ENCODE results near the gene DDX55. TPM values are rescaled to one million over a fixed set of nuclear protein-coding genes. Genes with fewer than 3 reads are reported as not detected.

DDX55 gene
- total and polyA plus RNA-seq, 2 donors (not counting 1 experiment from before 2014, with no cell fraction given): 11.2 to 14.9 TPM

DNA sequence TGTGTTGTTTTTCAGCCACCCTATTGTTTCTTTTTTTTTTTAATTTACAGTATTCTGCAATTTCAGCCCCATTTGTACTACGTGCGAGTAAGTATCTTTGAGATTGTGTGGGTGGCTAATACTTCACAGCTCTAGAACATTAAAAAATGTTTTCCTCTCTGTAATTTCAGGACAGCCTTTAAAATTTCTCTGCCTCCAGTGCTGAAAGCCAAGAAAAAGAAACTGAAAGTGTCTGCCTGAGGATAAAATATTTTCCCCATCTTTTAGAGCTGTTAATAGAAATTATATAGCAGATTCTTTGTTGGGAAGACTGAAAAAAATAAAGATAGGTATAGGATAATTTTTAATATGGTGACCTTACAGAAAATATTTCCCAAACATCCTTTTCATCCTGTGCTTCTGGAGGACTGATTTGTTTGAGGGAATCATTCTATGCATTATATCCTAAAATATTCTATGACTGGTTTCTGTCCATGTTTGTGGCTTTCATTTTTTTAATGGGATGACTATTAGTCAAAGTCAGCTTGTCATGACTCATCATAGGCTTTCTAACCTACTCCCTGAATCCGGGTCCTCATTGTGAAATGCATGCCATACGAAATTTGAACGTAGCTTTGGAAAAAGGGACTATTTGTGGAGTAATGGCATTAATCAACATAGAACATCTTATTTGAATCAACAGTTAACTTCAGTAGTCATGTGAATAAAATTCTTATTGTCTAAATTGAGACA, 58.3 kb downstream of the DDX55 start:
- Histone ChIP-seq H3K79me2 (ENCODE audit: control insufficient read depth, insufficient read depth, low read length) (no peaks in the 10 kb centered on the region), H3K9ac (ENCODE audit: insufficient read depth, low read length) (no peak overlapping the region), H3K36me3 (ENCODE audit: control insufficient read depth, insufficient read depth, low read length) (peaks cover 1% of the 10 kb centered on the region), H3K9me3 (ENCODE audit: control insufficient read depth, insufficient read depth, low read depth, low read length) (no peaks in the 10 kb centered on the region), H3K4me1 (ENCODE audit: control insufficient read depth, extremely low read depth, insufficient read depth, low read length) (peaks cover 5% of the 10 kb centered on the region), H4K20me1 (ENCODE audit: control insufficient read depth, extremely low read depth, insufficient read depth, low read length) (no peaks in the 10 kb centered on the region), H3K27ac (ENCODE audit: insufficient read depth, low read length) (peak overlapping the region; percentile 34), H2AFZ (ENCODE audit: low read length) (no peak overlapping the region), H3K4me2 (ENCODE audit: extremely low read depth, insufficient read depth, low read length) (peak overlapping the region; percentile 72), H3K4me3 (replicated peaks in 1 of 4; ENCODE audit: control extremely low read depth in 1 of 4, insufficient read depth in 1 of 4, low read depth in 3 of 4, low read length in 4 of 4) (peak overlapping the region in 2 of 4 experiments; percentile 5 to 19), H3K27me3 (ENCODE audit: control insufficient read depth, insufficient read depth, low read length) (no peaks in the 10 kb centered on the region)
- peak; percentile 82 to 89 for DNase-seq (ENCODE audit: low read depth in 2 of 2)
- TF ChIP-seq EZH2 (IDR thresholded peaks at IDR 0.05; ENCODE audit: low read length, missing control alignments): no peak
- TF ChIP-seq, protein P1, sequence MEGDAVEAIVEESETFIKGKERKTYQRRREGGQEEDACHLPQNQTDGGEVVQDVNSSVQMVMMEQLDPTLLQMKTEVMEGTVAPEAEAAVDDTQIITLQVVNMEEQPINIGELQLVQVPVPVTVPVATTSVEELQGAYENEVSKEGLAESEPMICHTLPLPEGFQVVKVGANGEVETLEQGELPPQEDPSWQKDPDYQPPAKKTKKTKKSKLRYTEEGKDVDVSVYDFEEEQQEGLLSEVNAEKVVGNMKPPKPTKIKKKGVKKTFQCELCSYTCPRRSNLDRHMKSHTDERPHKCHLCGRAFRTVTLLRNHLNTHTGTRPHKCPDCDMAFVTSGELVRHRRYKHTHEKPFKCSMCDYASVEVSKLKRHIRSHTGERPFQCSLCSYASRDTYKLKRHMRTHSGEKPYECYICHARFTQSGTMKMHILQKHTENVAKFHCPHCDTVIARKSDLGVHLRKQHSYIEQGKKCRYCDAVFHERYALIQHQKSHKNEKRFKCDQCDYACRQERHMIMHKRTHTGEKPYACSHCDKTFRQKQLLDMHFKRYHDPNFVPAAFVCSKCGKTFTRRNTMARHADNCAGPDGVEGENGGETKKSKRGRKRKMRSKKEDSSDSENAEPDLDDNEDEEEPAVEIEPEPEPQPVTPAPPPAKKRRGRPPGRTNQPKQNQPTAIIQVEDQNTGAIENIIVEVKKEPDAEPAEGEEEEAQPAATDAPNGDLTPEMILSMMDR (conservative IDR thresholded peaks at IDR 0.05 in 1 of 2, IDR thresholded peaks at IDR 0.05 in 1 of 2; ENCODE audit: low read depth in 1 of 2, low read length in 2 of 2): no peak

DNA sequence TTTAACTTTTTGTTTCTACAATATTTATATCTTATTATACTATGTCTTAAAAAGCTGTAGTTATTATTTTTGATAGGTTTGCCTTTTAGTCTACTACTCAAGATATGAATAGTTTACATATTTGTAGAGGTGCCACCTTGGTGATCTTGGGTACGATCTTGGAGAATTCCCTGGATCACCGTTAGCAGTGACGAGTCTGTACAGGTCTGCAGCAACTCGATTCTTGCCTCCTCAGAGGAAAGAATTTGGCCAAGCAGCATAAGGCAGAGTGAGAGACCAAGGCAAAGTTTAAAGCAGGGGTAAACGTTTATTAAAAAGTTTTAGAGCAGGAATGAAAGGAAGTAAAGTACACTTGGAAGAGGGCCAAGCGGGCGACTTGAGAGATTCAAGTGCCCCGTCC, 65.9 kb downstream of the DDX55 start:
- Histone ChIP-seq H3K79me2 (ENCODE audit: control insufficient read depth, insufficient read depth, low read length) (no peaks in the 10 kb centered on the region), H3K9ac (ENCODE audit: insufficient read depth, low read length) (no peak overlapping the region), H3K36me3 (ENCODE audit: control insufficient read depth, insufficient read depth, low read length) (no peaks in the 10 kb centered on the region), H4K20me1 (ENCODE audit: control insufficient read depth, extremely low read depth, insufficient read depth, low read length) (no peaks in the 10 kb centered on the region), H2AFZ (ENCODE audit: low read length) (no peak overlapping the region), H3K9me3 (ENCODE audit: control insufficient read depth, insufficient read depth, low read depth, low read length) (no peaks in the 10 kb centered on the region), H3K4me3 (replicated peaks in 1 of 4; ENCODE audit: control extremely low read depth in 1 of 4, insufficient read depth in 1 of 4, low read depth in 3 of 4, low read length in 4 of 4) (no peak overlapping the region), H3K27ac (ENCODE audit: insufficient read depth, low read length) (no peak overlapping the region), H3K27me3 (ENCODE audit: control insufficient read depth, insufficient read depth, low read length) (no peaks in the 10 kb centered on the region), H3K4me2 (ENCODE audit: extremely low read depth, insufficient read depth, low read length) (no peak overlapping the region), H3K4me1 (ENCODE audit: control insufficient read depth, extremely low read depth, insufficient read depth, low read length) (no peaks in the 10 kb centered on the region)
- TF ChIP-seq EZH2 (IDR thresholded peaks at IDR 0.05; ENCODE audit: low read length, missing control alignments): no peak
- TF ChIP-seq, protein P1 (conservative IDR thresholded peaks at IDR 0.05 in 1 of 2, IDR thresholded peaks at IDR 0.05 in 1 of 2; ENCODE audit: low read depth in 1 of 2, low read length in 2 of 2): no peak
- no peak for DNase-seq (ENCODE audit: low read depth in 2 of 2)

Other genes starting within 250 kb of the DDX55 start
- gene SBNO1, start 237.3 kb upstream of the DDX55 start, total RNA-seq: 20.8 and 21.8 TPM in 2 replicates
- gene SBNO1, start 237.3 kb upstream of the DDX55 start, polyA plus RNA-seq: 15.6 and 16.1 TPM in 2 replicates
- 39.8 and 56.1 TPM in 2 replicates for gene KMT5A, start 218.0 kb upstream of the DDX55 start, total RNA-seq
- 42.9 and 52.6 TPM in 2 replicates for gene KMT5A, start 218.0 kb upstream of the DDX55 start, polyA plus RNA-seq
- 3.1 and 4.5 TPM in 2 replicates for gene RILPL2, start 165.4 kb upstream of the DDX55 start, total RNA-seq
- 3.5 and 3.7 TPM in 2 replicates for gene RILPL2, start 165.4 kb upstream of the DDX55 start, polyA plus RNA-seq
- 18.5 and 20.8 TPM in 2 replicates for gene SNRNP35, start 144.0 kb upstream of the DDX55 start, total RNA-seq
- 16.1 and 21.5 TPM in 2 replicates for gene SNRNP35, start 144.0 kb upstream of the DDX55 start, polyA plus RNA-seq
- gene RILPL1, start 68.4 kb upstream of the DDX55 start, total RNA-seq: 4.9 and 7.8 TPM in 2 replicates
- gene RILPL1, start 68.4 kb upstream of the DDX55 start, polyA plus RNA-seq: 12.6 and 15.8 TPM in 2 replicates
- gene TMED2, start 17.5 kb upstream of the DDX55 start, total RNA-seq: 313 and 384 TPM in 2 replicates
- gene TMED2, start 17.5 kb upstream of the DDX55 start, polyA plus RNA-seq: 324 and 398 TPM in 2 replicates
- gene EIF2B1, start 31.6 kb downstream of the DDX55 start, total RNA-seq: 23.1 and 28.0 TPM in 2 replicates
- 36.1 and 44.6 TPM in 2 replicates for gene EIF2B1, start 31.6 kb downstream of the DDX55 start, polyA plus RNA-seq
- 29.8 and 39.3 TPM in 2 replicates for gene GTF2H3, start 31.7 kb downstream of the DDX55 start, total RNA-seq
- gene GTF2H3, start 31.7 kb downstream of the DDX55 start, polyA plus RNA-seq: 56.3 and 70.1 TPM in 2 replicates
- 6.7 and 7.9 TPM in 2 replicates for gene TCTN2, start 69.0 kb downstream of the DDX55 start, total RNA-seq
- 11.6 and 14.8 TPM in 2 replicates for gene TCTN2, start 69.0 kb downstream of the DDX55 start, polyA plus RNA-seq
- gene ATP6V0A2, start 110.3 kb downstream of the DDX55 start, total RNA-seq: 16.3 and 22.1 TPM in 2 replicates
- gene ATP6V0A2, start 110.3 kb downstream of the DDX55 start, polyA plus RNA-seq: 21.7 and 25.3 TPM in 2 replicates
- 0.26 and 0.33 TPM in 2 replicates for gene DNAH10, start 160.2 kb downstream of the DDX55 start, total RNA-seq
- 0.06 and 0.12 TPM in 2 replicates for gene DNAH10, start 160.2 kb downstream of the DDX55 start, polyA plus RNA-seq

All from fibroblast of lung (primary cell).